Measurements from ENCODE around the gene DHX16. TPM values are rescaled to one million over a fixed set of nuclear protein-coding genes. Genes with fewer than 3 reads are reported as not detected.
A peak's percentile ranks its signal among the peaks of the same experiment; 100 is the strongest.

DHX16 gene
- polyA plus RNA-seq, 1 experiment = 27.6 TPM

- CTCF ChIA-PET = no interaction called here
- TF ChIP-seq CTCF (IDR thresholded peaks at IDR 0.05; ENCODE audit: low read depth, low read length) = no peak
- Histone ChIP-seq H3K27ac (ENCODE audit: low read depth, low read length) (peak overlapping the region; percentile 68), H3K4me3 (ENCODE audit: low read depth, low read length) (peak overlapping the region; percentile 87), H3K9me3 (ENCODE audit: control insufficient read depth, insufficient read depth, low read length) (no peaks in the 10 kb centered on the region; the same call in 1 of the 2 replicates), H3K27me3 (ENCODE audit: control insufficient read depth, insufficient read depth, low read length) (no peaks in the 10 kb centered on the region)
- POLR2A ChIA-PET = interaction anchor here (0.9 to 1.4 kb wide), 3 partner anchors 18 to 35 kb away, joined by 3 to 6 read pairs (median 4); no protein-coding TSS in a partner anchor
- DNase-seq (ENCODE audit: low read depth, low spot score) = no peak
Observed at GRCh38 chr6:30647242-30648116, 25.3 kb downstream of the DHX16 start.

GRCh38 chr6:30646450-30647241, 26.2 kb downstream of the DHX16 start, which contains the start of gene C6orf136:
C6orf136 (plus strand) TSS chr6:30647133; CDS start chr6:30647232, 99 bp downstream.
- no peak for TF ChIP-seq CTCF (IDR thresholded peaks at IDR 0.05; ENCODE audit: low read depth, low read length)
- POLR2A ChIA-PET = interaction anchor here (0.6 to 1.4 kb wide), 7 partner anchors 12 to 174 kb away, joined by 3 to 11 read pairs (median 4); no protein-coding TSS in a partner anchor
- H3K27ac ChIP-seq (ENCODE audit: low read depth, low read length) = peak within 1 kb of the TSS; percentile 68
- no peaks in the 10 kb centered on the region for H3K27me3 ChIP-seq (ENCODE audit: control insufficient read depth, insufficient read depth, low read length)
- H3K9me3 ChIP-seq (ENCODE audit: control insufficient read depth, insufficient read depth, low read length) = no peaks in the 10 kb centered on the region; the same call in 1 of the 2 replicates
- peak; percentile 84 for DNase-seq (ENCODE audit: low read depth, low spot score)
- CTCF ChIA-PET = no interaction called here
- peak within 1 kb of the TSS; percentile 87 for H3K4me3 ChIP-seq (ENCODE audit: low read depth, low read length)

DNA sequence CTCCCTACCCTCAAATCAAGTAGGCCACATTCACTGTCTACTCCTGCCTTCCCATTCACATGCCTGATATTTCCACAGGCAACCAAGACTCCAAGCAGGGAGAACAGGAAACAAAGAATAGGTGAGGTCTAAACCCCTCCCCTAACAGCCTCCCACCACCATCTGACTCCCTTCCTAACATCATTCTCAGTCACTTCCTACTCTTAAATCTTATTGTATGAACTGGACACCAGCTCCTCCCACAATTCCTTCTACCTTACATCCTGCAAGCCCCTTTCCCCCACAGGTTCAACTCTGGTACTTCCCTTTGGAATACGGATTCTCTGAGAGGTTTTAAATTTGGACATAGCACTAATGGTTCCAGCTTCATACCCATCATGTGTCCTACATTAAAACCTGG, 26.8 kb downstream of the DHX16 start:
- H3K27me3 ChIP-seq (ENCODE audit: control insufficient read depth, insufficient read depth, low read length) = no peaks in the 10 kb centered on the region
- no peak for TF ChIP-seq CTCF (IDR thresholded peaks at IDR 0.05; ENCODE audit: low read depth, low read length)
- H3K9me3 ChIP-seq (ENCODE audit: control insufficient read depth, insufficient read depth, low read length) = no peaks in the 10 kb centered on the region; the same call in 1 of the 2 replicates
- no peak for DNase-seq (ENCODE audit: low read depth, low spot score)
- POLR2A ChIA-PET = interaction anchor here (0.6 to 1.4 kb wide), 2 partner anchors 16 to 853 kb away, joined by 4 to 11 read pairs; no protein-coding TSS in a partner anchor
- no peak overlapping the region for H3K27ac ChIP-seq (ENCODE audit: low read depth, low read length)
- CTCF ChIA-PET = no interaction called here
- no peak overlapping the region for H3K4me3 ChIP-seq (ENCODE audit: low read depth, low read length)

- H3K27me3 ChIP-seq (ENCODE audit: control insufficient read depth, insufficient read depth, low read length) = no peaks in the 10 kb centered on the region
- TF ChIP-seq CTCF (IDR thresholded peaks at IDR 0.05; ENCODE audit: low read depth, low read length) = no peak
- no peak overlapping the region for H3K4me3 ChIP-seq (ENCODE audit: low read depth, low read length)
- CTCF ChIA-PET = interaction anchor here (0.5 kb wide), 1 partner anchor 47 kb away, joined by 3 read pairs; no protein-coding TSS in a partner anchor
- DNase-seq (ENCODE audit: low read depth, low spot score) = no peak
- H3K9me3 ChIP-seq (ENCODE audit: control insufficient read depth, insufficient read depth, low read length) = no peaks in the 10 kb centered on the region; the same call in 1 of the 2 replicates
- POLR2A ChIA-PET = no interaction called here
- no peak overlapping the region for H3K27ac ChIP-seq (ENCODE audit: low read depth, low read length)
Observed at GRCh38 chr6:30644769-30645168, 28.0 kb downstream of the DHX16 start.

Measured in AG04450 (cell line).